WTC11 (cell line): ENCODE results near the gene AGBL4.

Experiments used
- ATF1 ChIP-seq: sonication (generic); formaldehyde crosslinking; IDR thresholded peaks from 2 replicates; pipeline ENCODE4 v1.8.1; 2023; ENCODE audit warnings: mild to moderate bottlenecking, moderate library complexity, missing genetic modification reagents
- FOXJ3 ChIP-seq: sonication (generic); formaldehyde crosslinking; IDR thresholded peaks from 2 replicates; pipeline ENCODE4 v1.9.0; 2021; ENCODE audit warnings: missing genetic modification reagents, mild to moderate bottlenecking, borderline replicate concordance
- MXD4 ChIP-seq: fragments of 250-450 bp; sonication (Bioruptor Pico); IDR thresholded peaks from 2 replicates; pipeline ENCODE4 v1.8.0; 2021; ENCODE audit warnings: mild to moderate bottlenecking, moderate library complexity, borderline replicate concordance
- SP1 ChIP-seq: sonication (generic); formaldehyde crosslinking; conservative IDR thresholded peaks from 2 replicates; pipeline ENCODE4 v1.8.1; 2022; ENCODE audit warnings: missing genetic modification reagents
- TEAD4 ChIP-seq: sonication (generic); formaldehyde crosslinking; IDR thresholded peaks from 2 replicates; pipeline ENCODE4 v1.8.0; 2022; ENCODE audit warnings: mild to moderate bottlenecking, missing genetic modification reagents
- TF ChIP-seq, protein P1 (sequence below): fragments of 250-450 bp; sonication (Bioruptor Pico); IDR thresholded peaks from 2 replicates; pipeline ENCODE4 v2.1.2; 2022; ENCODE audit warnings: mild to moderate bottlenecking, moderate library complexity
- TF ChIP-seq, protein P2 (sequence below): fragments of 200-600 bp; IDR thresholded peaks from 2 replicates; pipeline ENCODE4 v1.8.0; 2022; ENCODE audit warnings: antibody characterized with exemption
- TF ChIP-seq, protein P3 (sequence below): sonication (generic); formaldehyde crosslinking; IDR thresholded peaks from 2 replicates; pipeline ENCODE4 v1.8.0; 2022; ENCODE audit warnings: mild to moderate bottlenecking, missing genetic modification reagents
- TF ChIP-seq, protein P4 (sequence below): sonication (generic); formaldehyde crosslinking; IDR thresholded peaks from 2 replicates; pipeline ENCODE4 v1.8.1; 2023; ENCODE audit warnings: mild to moderate bottlenecking, missing genetic modification reagents, moderate library complexity
- TF ChIP-seq, protein P5 (sequence below): sonication (generic); formaldehyde crosslinking; IDR thresholded peaks from 2 replicates; pipeline ENCODE4 v1.8.0; 2023; ENCODE audit warnings: missing genetic modification reagents
- TF ChIP-seq, protein P6 (sequence below): sonication (generic); formaldehyde crosslinking; IDR thresholded peaks from 2 replicates; pipeline ENCODE4 v1.8.1; 2023; ENCODE audit warnings: mild to moderate bottlenecking, missing genetic modification reagents, moderate library complexity

DNA sequence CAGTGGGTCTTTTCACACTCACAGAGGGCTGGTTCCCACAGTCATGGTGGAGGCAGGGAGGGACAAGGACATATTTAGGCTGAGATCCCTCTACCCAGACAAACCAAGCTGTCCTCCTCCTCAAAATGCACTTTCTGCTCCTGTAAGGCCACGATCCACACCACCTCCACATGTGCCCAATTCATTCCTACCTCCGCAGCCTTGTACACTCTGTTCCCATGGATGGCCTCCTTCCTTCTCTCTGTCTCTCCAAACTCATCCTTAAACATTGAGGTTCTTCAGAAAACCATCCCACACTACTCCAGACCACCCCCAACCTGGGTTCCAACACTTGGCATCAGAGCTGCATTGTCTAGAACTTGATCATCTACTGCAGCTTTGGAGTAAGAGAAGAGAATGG, 842.7 kb downstream of the AGBL4 start:
- TF ChIP-seq, protein P1, sequence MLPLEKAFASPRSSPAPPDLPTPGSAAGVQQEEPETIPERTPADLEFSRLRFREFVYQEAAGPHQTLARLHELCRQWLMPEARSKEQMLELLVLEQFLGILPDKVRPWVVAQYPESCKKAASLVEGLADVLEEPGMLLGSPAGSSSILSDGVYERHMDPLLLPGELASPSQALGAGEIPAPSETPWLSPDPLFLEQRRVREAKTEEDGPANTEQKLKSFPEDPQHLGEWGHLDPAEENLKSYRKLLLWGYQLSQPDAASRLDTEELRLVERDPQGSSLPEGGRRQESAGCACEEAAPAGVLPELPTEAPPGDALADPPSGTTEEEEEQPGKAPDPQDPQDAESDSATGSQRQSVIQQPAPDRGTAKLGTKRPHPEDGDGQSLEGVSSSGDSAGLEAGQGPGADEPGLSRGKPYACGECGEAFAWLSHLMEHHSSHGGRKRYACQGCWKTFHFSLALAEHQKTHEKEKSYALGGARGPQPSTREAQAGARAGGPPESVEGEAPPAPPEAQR, result no peak
- TF ChIP-seq, protein P2, sequence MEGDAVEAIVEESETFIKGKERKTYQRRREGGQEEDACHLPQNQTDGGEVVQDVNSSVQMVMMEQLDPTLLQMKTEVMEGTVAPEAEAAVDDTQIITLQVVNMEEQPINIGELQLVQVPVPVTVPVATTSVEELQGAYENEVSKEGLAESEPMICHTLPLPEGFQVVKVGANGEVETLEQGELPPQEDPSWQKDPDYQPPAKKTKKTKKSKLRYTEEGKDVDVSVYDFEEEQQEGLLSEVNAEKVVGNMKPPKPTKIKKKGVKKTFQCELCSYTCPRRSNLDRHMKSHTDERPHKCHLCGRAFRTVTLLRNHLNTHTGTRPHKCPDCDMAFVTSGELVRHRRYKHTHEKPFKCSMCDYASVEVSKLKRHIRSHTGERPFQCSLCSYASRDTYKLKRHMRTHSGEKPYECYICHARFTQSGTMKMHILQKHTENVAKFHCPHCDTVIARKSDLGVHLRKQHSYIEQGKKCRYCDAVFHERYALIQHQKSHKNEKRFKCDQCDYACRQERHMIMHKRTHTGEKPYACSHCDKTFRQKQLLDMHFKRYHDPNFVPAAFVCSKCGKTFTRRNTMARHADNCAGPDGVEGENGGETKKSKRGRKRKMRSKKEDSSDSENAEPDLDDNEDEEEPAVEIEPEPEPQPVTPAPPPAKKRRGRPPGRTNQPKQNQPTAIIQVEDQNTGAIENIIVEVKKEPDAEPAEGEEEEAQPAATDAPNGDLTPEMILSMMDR, result no peak
- TF ChIP-seq, protein P3, sequence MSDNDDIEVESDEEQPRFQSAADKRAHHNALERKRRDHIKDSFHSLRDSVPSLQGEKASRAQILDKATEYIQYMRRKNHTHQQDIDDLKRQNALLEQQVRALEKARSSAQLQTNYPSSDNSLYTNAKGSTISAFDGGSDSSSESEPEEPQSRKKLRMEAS (CRISPR knock-in tag), result no peak
- TF ChIP-seq, protein P4, sequence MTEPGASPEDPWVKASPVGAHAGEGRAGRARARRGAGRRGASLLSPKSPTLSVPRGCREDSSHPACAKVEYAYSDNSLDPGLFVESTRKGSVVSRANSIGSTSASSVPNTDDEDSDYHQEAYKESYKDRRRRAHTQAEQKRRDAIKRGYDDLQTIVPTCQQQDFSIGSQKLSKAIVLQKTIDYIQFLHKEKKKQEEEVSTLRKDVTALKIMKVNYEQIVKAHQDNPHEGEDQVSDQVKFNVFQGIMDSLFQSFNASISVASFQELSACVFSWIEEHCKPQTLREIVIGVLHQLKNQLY (CRISPR knock-in tag), result no peak
- TF ChIP-seq, protein P5, sequence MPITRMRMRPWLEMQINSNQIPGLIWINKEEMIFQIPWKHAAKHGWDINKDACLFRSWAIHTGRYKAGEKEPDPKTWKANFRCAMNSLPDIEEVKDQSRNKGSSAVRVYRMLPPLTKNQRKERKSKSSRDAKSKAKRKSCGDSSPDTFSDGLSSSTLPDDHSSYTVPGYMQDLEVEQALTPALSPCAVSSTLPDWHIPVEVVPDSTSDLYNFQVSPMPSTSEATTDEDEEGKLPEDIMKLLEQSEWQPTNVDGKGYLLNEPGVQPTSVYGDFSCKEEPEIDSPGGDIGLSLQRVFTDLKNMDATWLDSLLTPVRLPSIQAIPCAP (CRISPR knock-in tag), result no peak
- no peak for TF ChIP-seq SP1 (CRISPR knock-in tag)
- TF ChIP-seq ATF1 (CRISPR knock-in tag), result no peak
- TF ChIP-seq FOXJ3 (CRISPR knock-in tag), result no peak
- TF ChIP-seq, protein P6, sequence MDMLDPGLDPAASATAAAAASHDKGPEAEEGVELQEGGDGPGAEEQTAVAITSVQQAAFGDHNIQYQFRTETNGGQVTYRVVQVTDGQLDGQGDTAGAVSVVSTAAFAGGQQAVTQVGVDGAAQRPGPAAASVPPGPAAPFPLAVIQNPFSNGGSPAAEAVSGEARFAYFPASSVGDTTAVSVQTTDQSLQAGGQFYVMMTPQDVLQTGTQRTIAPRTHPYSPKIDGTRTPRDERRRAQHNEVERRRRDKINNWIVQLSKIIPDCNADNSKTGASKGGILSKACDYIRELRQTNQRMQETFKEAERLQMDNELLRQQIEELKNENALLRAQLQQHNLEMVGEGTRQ, result no peak
- no peak for TF ChIP-seq TEAD4 (CRISPR knock-in tag)
- no peak for TF ChIP-seq MXD4 (CRISPR knock-in tag)
